Heart left ventricle (tissue), 13 donors: Measurements from ENCODE around the gene C11orf21.

Source experiments
- POLR2A ChIP-seq, 2 donors: fragments of 450-650 bp; IDR thresholded peaks; one replicate each; pipeline ENCODE4 v1.6.1; 2017; ENCODE audit warnings: antibody characterized with exemption in 2 of 2, mild to moderate bottlenecking in 2 of 2, moderate library complexity in 2 of 2
- TF ChIP-seq, protein P1 (sequence below), 12 donors: fragments of 200-600 bp; sonication (generic) in 4 of 12; IDR thresholded peaks; one replicate each; pipeline versions ENCODE4 v1.5.0 to v1.8.0; 2018 to 2022; ENCODE audit warnings: antibody characterized with exemption in 12 of 12, mild to moderate bottlenecking in 5 of 12
- donor health status: ischemic (EF 13 %, LVEDD 7.1; RV severe dilation, severe dysfunction).
- donor health status: DM: no; HTN: yes; CAD: no.
- donor health status: DM: no; HTN: no; CAD: no.
- donor health status: ischemic (EF 25% LVEDD 6.9; RV normal size, moderate dysfunction).
- donor health status: ischemic (EF 25% LVEDD 5.7; RV mildly dilated, moderate dysfunction).
- donor health status: ischemic (EF 35%, LVEDD 5.7; RV mildly dilated, moderate dysfunction).
- donor health status: nonischemic (EF 11% LVEDD 7.7; RV severe dilation, severe dysfunction).
- donor health status: DM: yes; HTN: yes; CAD: no.
- donor health status: PGD.
- donor health status: ischemic (EF 29% LVEDD 5.4; RV normal size, mild dysfunction).
- donor health status: nonischemic (EF 23%, LVEDD 6.1; RV moderate dilation, normal function).

DNA sequence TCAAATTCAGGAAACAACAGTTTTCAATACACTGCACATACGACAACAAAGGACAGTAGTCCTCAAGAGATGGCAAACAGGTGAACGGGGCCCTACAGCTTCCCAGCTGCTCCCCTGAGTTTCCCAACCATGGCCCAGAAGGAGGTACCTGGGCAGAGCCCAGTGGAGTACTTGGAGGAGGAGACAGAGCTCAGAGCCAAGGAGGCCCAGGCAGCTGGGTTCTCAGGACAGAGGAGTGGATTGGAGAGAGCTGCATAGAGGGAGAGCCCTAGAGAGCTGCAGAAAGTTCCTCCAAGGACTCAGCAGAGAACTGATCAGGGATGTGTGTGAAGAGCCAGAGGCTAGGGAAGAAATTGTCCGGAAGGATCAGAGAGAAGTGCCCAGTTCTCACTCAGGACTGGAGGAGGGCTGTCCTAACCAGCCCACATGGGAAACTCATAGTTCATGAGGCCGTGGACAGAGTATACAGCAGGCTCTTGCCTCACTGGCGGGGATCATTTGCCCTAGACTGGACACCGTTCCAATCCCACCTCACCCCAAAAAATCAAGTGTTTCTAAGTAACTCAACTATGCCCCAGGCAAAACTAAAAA lies 23.7 kb downstream of the C11orf21 start:
- TF ChIP-seq, protein P1, sequence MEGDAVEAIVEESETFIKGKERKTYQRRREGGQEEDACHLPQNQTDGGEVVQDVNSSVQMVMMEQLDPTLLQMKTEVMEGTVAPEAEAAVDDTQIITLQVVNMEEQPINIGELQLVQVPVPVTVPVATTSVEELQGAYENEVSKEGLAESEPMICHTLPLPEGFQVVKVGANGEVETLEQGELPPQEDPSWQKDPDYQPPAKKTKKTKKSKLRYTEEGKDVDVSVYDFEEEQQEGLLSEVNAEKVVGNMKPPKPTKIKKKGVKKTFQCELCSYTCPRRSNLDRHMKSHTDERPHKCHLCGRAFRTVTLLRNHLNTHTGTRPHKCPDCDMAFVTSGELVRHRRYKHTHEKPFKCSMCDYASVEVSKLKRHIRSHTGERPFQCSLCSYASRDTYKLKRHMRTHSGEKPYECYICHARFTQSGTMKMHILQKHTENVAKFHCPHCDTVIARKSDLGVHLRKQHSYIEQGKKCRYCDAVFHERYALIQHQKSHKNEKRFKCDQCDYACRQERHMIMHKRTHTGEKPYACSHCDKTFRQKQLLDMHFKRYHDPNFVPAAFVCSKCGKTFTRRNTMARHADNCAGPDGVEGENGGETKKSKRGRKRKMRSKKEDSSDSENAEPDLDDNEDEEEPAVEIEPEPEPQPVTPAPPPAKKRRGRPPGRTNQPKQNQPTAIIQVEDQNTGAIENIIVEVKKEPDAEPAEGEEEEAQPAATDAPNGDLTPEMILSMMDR (IDR thresholded peaks at IDR 0.05): no peak
- TF ChIP-seq POLR2A (IDR thresholded peaks at IDR 0.05): no peak
